GM06990 (cell line): ENCODE results near the gene SLC39A3.

Experiments used
- DNase-seq: peaks from one replicate; pipeline ENCODE4 v3.0.0-alpha.2; 2011; ENCODE audit not compliant: insufficient read length; ENCODE audit errors: extremely low read depth
- H3K27me3 ChIP-seq: replicated peaks from 2 replicates; pipeline ENCODE4 v1.6.0; 2011; ENCODE audit warnings: low read length; ENCODE audit not compliant: control insufficient read depth, insufficient read depth
- H3K36me3 ChIP-seq: 2 replicates; pipeline ENCODE4 v1.5.1; 2011; ENCODE audit warnings: low read length; ENCODE audit not compliant: control insufficient read depth, insufficient read depth
- H3K4me3 ChIP-seq: replicated peaks from 2 replicates; pipeline ENCODE4 v1.5.1; 2011; ENCODE audit warnings: low read depth, mild to moderate bottlenecking, control low read depth, low read length
- CTCF ChIP-seq: IDR thresholded peaks from 2 replicates; pipeline ENCODE4 v1.5.1; 2011; ENCODE audit warnings: low read length, control low read depth, mild to moderate bottlenecking, inconsistent platforms; ENCODE audit not compliant: insufficient read depth, poor library complexity, severe bottlenecking

SLC39A3 gene

GRCh38 chr19:2756477-2756876 is 16.7 kb upstream of the SLC39A3 start:
- peaks cover 30% of the 10 kb centered on the region for H3K36me3 ChIP-seq
- TF ChIP-seq CTCF = no peak
- no peaks in the 10 kb centered on the region for H3K27me3 ChIP-seq
- no peak overlapping the region for H3K4me3 ChIP-seq
- no peak for DNase-seq

GRCh38 chr19:2755811-2756210 is 16.0 kb upstream of the SLC39A3 start:
- DNase-seq = no peak
- H3K27me3 ChIP-seq = no peaks in the 10 kb centered on the region
- peaks cover 26% of the 10 kb centered on the region for H3K36me3 ChIP-seq
- H3K4me3 ChIP-seq = no peak overlapping the region
- no peak for TF ChIP-seq CTCF

GRCh38 chr19:2755448-2755705 is 15.6 kb upstream of the SLC39A3 start:
- no peak for DNase-seq
- Histone ChIP-seq H3K27me3 (no peaks in the 10 kb centered on the region), H3K4me3 (no peak overlapping the region), H3K36me3 (peaks cover 24% of the 10 kb centered on the region)
- TF ChIP-seq CTCF = no peak

GRCh38 chr19:2754659-2755447 is 15.0 kb upstream of the SLC39A3 start:
- no peak for DNase-seq
- no peak for TF ChIP-seq CTCF
- peaks cover 24% of the 10 kb centered on the region for H3K36me3 ChIP-seq
- no peak overlapping the region for H3K4me3 ChIP-seq
- no peaks in the 10 kb centered on the region for H3K27me3 ChIP-seq

- DNase-seq = no peak
- no peak for TF ChIP-seq CTCF
Observed at GRCh38 chr19:2751438-2751830, 11.6 kb upstream of the SLC39A3 start.

More at GRCh38 chr19:2751438-2751830, 11.6 kb upstream of the SLC39A3 start:
- no peaks in the 10 kb centered on the region for H3K27me3 ChIP-seq
- peaks cover 9% of the 10 kb centered on the region for H3K36me3 ChIP-seq
- H3K4me3 ChIP-seq = no peak overlapping the region
